ENCODE results near the gene HMCN1.

DNA sequence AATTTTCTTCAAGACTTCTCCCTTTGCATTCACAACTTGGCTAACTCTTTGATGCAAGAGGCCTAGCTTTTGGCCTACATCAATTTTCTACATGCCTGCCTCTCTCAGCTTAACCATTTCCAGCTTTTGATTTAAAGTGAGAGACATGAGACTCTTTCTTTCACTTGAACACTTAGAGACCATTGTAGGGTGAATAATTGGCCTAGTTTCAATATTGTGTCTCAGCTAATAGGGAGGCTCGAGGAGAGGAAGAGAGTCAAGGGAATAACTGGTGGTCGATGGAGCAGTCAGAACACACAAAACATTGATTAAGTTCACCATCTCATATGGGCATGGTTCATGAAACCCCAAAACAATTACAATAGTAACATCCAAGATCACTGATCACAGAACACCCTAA, 415.4 kb downstream of the HMCN1 start:
- TF ChIP-seq, protein P1, sequence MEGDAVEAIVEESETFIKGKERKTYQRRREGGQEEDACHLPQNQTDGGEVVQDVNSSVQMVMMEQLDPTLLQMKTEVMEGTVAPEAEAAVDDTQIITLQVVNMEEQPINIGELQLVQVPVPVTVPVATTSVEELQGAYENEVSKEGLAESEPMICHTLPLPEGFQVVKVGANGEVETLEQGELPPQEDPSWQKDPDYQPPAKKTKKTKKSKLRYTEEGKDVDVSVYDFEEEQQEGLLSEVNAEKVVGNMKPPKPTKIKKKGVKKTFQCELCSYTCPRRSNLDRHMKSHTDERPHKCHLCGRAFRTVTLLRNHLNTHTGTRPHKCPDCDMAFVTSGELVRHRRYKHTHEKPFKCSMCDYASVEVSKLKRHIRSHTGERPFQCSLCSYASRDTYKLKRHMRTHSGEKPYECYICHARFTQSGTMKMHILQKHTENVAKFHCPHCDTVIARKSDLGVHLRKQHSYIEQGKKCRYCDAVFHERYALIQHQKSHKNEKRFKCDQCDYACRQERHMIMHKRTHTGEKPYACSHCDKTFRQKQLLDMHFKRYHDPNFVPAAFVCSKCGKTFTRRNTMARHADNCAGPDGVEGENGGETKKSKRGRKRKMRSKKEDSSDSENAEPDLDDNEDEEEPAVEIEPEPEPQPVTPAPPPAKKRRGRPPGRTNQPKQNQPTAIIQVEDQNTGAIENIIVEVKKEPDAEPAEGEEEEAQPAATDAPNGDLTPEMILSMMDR (IDR thresholded peaks at IDR 0.05; ENCODE audit: low read depth, low read length, poor library complexity, severe bottlenecking): no peak
- TF ChIP-seq EZH2phosphoT487 (IDR thresholded peaks at IDR 0.05; ENCODE audit: borderline replicate concordance, low read length): no peak

Measured in DOHH2 (cell line).